IPS-15b (cell line): ENCODE measurements around the gene PRKAR1A.

Experiments
- H3K27me3 ChIP-seq: one replicate; pipeline ENCODE4 v1.6.1; 2013; ENCODE audit warnings: low read length; ENCODE audit not compliant: control insufficient read depth, insufficient read depth
- H3K36me3 ChIP-seq: one replicate; pipeline ENCODE4 v1.6.1; 2013; ENCODE audit warnings: low read length; ENCODE audit not compliant: control insufficient read depth, insufficient read depth
- H3K4me1 ChIP-seq: one replicate; pipeline ENCODE4 v1.6.1; 2013; ENCODE audit warnings: mild to moderate bottlenecking, low read length; ENCODE audit not compliant: control insufficient read depth, insufficient read depth
- H3K4me3 ChIP-seq: one replicate; pipeline ENCODE4 v1.5.1; 2013; ENCODE audit warnings: low read depth, low read length
- H3K9ac ChIP-seq: one replicate; pipeline ENCODE4 v1.6.1; 2013; ENCODE audit warnings: low read depth, mild to moderate bottlenecking, low read length
- H3K9me3 ChIP-seq: one replicate; pipeline ENCODE4 v1.6.1; 2013; ENCODE audit warnings: mild to moderate bottlenecking, low read length; ENCODE audit not compliant: control insufficient read depth, insufficient read depth

The PRKAR1A gene

GRCh38 chr17:68533887-68534694, 21.9 kb downstream of the PRKAR1A start:
- peaks cover 5% of the 10 kb centered on the region for H3K4me1 ChIP-seq
- H3K36me3 ChIP-seq = peaks cover 21% of the 10 kb centered on the region
- H3K9ac ChIP-seq = no peak overlapping the region
- H3K27me3 ChIP-seq = no peaks in the 10 kb centered on the region
- no peaks in the 10 kb centered on the region for H3K9me3 ChIP-seq
- H3K4me3 ChIP-seq = no peak overlapping the region

GRCh38 chr17:68534695-68535088, 22.5 kb downstream of the PRKAR1A start:
- peaks cover 27% of the 10 kb centered on the region for H3K36me3 ChIP-seq

GRCh38 chr17:68535922-68536321, 23.7 kb downstream of the PRKAR1A start:
- no peaks in the 10 kb centered on the region for H3K27me3 ChIP-seq
- no peak overlapping the region for H3K9ac ChIP-seq
- H3K36me3 ChIP-seq = peaks cover 35% of the 10 kb centered on the region
- no peaks in the 10 kb centered on the region for H3K4me1 ChIP-seq
- H3K4me3 ChIP-seq = no peak overlapping the region
- no peaks in the 10 kb centered on the region for H3K9me3 ChIP-seq

More at GRCh38 chr17:68534695-68535088, 22.5 kb downstream of the PRKAR1A start:
- Histone ChIP-seq H3K4me1 (no peaks in the 10 kb centered on the region), H3K9ac (no peak overlapping the region), H3K4me3 (no peak overlapping the region), H3K9me3 (no peaks in the 10 kb centered on the region), H3K27me3 (no peaks in the 10 kb centered on the region)

- Histone ChIP-seq H3K9ac (no peak overlapping the region), H3K4me1 (no peaks in the 10 kb centered on the region), H3K27me3 (no peaks in the 10 kb centered on the region), H3K36me3 (peaks cover 43% of the 10 kb centered on the region), H3K9me3 (no peaks in the 10 kb centered on the region), H3K4me3 (no peak overlapping the region)
Measured at GRCh38 chr17:68539548-68540467, 27.6 kb downstream of the PRKAR1A start.

GRCh38 chr17:68540981-68541380, 28.8 kb downstream of the PRKAR1A start:
- no peak overlapping the region for H3K4me3 ChIP-seq
- H3K9ac ChIP-seq = no peak overlapping the region
- no peaks in the 10 kb centered on the region for H3K27me3 ChIP-seq
- peaks cover 40% of the 10 kb centered on the region for H3K36me3 ChIP-seq
- H3K4me1 ChIP-seq = no peaks in the 10 kb centered on the region
- H3K9me3 ChIP-seq = no peaks in the 10 kb centered on the region

GRCh38 chr17:68541816-68542215, 29.6 kb downstream of the PRKAR1A start:
- no peaks in the 10 kb centered on the region for H3K4me1 ChIP-seq
- H3K4me3 ChIP-seq = no peak overlapping the region
- no peaks in the 10 kb centered on the region for H3K9me3 ChIP-seq
- H3K27me3 ChIP-seq = no peaks in the 10 kb centered on the region
- H3K36me3 ChIP-seq = peaks cover 39% of the 10 kb centered on the region
- peak overlapping the region; percentile 13 for H3K9ac ChIP-seq

GRCh38 chr17:68542698-68543463, 30.7 kb downstream of the PRKAR1A start:
- Histone ChIP-seq H3K36me3 (peaks cover 32% of the 10 kb centered on the region), H3K4me3 (no peak overlapping the region), H3K9me3 (no peaks in the 10 kb centered on the region), H3K27me3 (no peaks in the 10 kb centered on the region), H3K9ac (no peak overlapping the region), H3K4me1 (no peaks in the 10 kb centered on the region)

- H3K9me3 ChIP-seq = no peaks in the 10 kb centered on the region
- no peaks in the 10 kb centered on the region for H3K27me3 ChIP-seq
- peaks cover 27% of the 10 kb centered on the region for H3K36me3 ChIP-seq
- H3K4me1 ChIP-seq = no peaks in the 10 kb centered on the region
- no peak overlapping the region for H3K9ac ChIP-seq
- no peak overlapping the region for H3K4me3 ChIP-seq
Measured at GRCh38 chr17:68544111-68544915, 32.1 kb downstream of the PRKAR1A start.

- H3K4me1 ChIP-seq = no peaks in the 10 kb centered on the region
Measured at GRCh38 chr17:68556551-68556950, 44.3 kb downstream of the PRKAR1A start.

GRCh38 chr17:68559316-68559715, 47.1 kb downstream of the PRKAR1A start:
- Histone ChIP-seq H3K36me3 (peaks cover 8% of the 10 kb centered on the region), H3K9me3 (no peaks in the 10 kb centered on the region), H3K9ac (no peak overlapping the region), H3K27me3 (no peaks in the 10 kb centered on the region), H3K4me1 (no peaks in the 10 kb centered on the region), H3K4me3 (no peak overlapping the region)

More at GRCh38 chr17:68556551-68556950, 44.3 kb downstream of the PRKAR1A start:
- H3K9me3 ChIP-seq = no peaks in the 10 kb centered on the region
- H3K27me3 ChIP-seq = no peaks in the 10 kb centered on the region
- H3K36me3 ChIP-seq = peaks cover 4% of the 10 kb centered on the region
- H3K4me3 ChIP-seq = no peak overlapping the region
- no peak overlapping the region for H3K9ac ChIP-seq
